SK-N-SH (cell line): ENCODE data around the gene P2RX4.

Source experiments
- EP300 ChIP-seq, 2 experiments: IDR thresholded peaks; 2 replicates each; pipeline versions ENCODE4 v1.4.0 to v1.6.1; 2012; ENCODE audit warnings: borderline replicate concordance in 1 of 2, low read depth in 1 of 2, low read length in 1 of 2
- FOXJ3 ChIP-seq: sonication (generic); formaldehyde crosslinking; IDR thresholded peaks from 2 replicates; pipeline ENCODE4 v1.5.1; 2020; ENCODE audit warnings: mild to moderate bottlenecking, missing genetic modification reagents
- GABPA ChIP-seq: IDR thresholded peaks from 2 replicates; pipeline ENCODE4 v1.4.0; 2012; ENCODE audit warnings: low read depth, mild to moderate bottlenecking
- MEF2A ChIP-seq: IDR thresholded peaks from 2 replicates; pipeline ENCODE4 v1.4.0; 2012; ENCODE audit warnings: low read depth, borderline replicate concordance
- NFIC ChIP-seq: IDR thresholded peaks from 2 replicates; pipeline ENCODE4 v1.4.0; 2012; ENCODE audit warnings: borderline replicate concordance
- RFX5 ChIP-seq: IDR thresholded peaks from 2 replicates; pipeline ENCODE4 v1.6.1; 2012; ENCODE audit warnings: mild to moderate bottlenecking, improper control_type of control experiment, low read length
- TF ChIP-seq, protein P1 (sequence below): fragments of 200-600 bp; sonication (generic); IDR thresholded peaks from 2 replicates; pipeline ENCODE4 v1.6.1; 2017; ENCODE audit warnings: antibody characterized with exemption, mild to moderate bottlenecking, moderate library complexity
- TF ChIP-seq, protein P2 (sequence below): IDR thresholded peaks from 2 replicates; pipeline ENCODE4 v1.4.0; 2012; ENCODE audit warnings: low read depth

DNA sequence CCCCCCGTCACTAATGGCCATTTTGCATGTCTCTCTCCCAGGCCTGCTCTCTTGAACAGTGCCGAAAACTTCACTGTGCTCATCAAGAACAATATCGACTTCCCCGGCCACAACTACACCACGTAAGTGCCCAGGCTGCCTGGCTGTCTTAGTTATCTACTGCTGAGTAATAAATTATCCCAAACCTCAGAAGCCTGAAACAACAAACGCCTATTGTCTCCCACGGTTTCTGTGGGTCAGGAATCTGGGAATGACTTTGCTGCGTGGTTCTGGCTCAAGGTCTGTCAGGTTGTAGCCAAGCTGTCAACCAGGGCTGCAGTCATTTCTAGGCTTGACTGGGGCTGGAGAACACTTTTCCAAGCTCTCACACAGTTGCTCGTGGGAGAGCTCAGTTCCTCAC, 44.6 kb upstream of the P2RX4 start:
- TF ChIP-seq, protein P1, sequence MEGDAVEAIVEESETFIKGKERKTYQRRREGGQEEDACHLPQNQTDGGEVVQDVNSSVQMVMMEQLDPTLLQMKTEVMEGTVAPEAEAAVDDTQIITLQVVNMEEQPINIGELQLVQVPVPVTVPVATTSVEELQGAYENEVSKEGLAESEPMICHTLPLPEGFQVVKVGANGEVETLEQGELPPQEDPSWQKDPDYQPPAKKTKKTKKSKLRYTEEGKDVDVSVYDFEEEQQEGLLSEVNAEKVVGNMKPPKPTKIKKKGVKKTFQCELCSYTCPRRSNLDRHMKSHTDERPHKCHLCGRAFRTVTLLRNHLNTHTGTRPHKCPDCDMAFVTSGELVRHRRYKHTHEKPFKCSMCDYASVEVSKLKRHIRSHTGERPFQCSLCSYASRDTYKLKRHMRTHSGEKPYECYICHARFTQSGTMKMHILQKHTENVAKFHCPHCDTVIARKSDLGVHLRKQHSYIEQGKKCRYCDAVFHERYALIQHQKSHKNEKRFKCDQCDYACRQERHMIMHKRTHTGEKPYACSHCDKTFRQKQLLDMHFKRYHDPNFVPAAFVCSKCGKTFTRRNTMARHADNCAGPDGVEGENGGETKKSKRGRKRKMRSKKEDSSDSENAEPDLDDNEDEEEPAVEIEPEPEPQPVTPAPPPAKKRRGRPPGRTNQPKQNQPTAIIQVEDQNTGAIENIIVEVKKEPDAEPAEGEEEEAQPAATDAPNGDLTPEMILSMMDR = no peak
- TF ChIP-seq, protein P2, sequence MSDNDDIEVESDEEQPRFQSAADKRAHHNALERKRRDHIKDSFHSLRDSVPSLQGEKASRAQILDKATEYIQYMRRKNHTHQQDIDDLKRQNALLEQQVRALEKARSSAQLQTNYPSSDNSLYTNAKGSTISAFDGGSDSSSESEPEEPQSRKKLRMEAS = no peak
- TF ChIP-seq RFX5 = no peak
- TF ChIP-seq FOXJ3 (CRISPR knock-in tag) = no peak
- TF ChIP-seq EP300 (IDR thresholded peaks at IDR 0.05; ENCODE audit: borderline replicate concordance in 1 of 2, low read depth in 1 of 2, low read length in 1 of 2) = no peak
- no peak for TF ChIP-seq NFIC
- no peak for TF ChIP-seq GABPA
- TF ChIP-seq MEF2A = no peak
